ENCODE data around the gene PNLDC1.

DNA sequence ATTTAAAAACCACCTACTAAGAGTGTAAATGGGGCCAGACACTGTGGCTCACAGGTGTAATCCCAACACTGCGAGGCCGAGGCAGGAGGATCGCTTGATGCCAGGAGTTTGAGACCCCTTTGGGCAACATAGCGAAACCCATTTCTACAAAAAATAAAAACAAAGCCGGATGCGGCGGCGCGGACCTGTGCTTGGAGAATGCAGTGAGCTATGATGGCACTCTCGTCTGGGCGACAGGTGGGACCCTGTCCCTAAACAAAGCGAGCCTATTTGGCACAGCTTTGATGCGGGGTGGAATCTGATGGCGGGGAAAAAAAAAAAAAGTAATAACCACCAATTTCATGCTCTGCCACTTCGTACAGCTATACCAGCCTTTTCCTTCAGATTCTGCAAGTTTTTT lies 11.8 kb upstream of the PNLDC1 start:
- TF ChIP-seq, protein P1, sequence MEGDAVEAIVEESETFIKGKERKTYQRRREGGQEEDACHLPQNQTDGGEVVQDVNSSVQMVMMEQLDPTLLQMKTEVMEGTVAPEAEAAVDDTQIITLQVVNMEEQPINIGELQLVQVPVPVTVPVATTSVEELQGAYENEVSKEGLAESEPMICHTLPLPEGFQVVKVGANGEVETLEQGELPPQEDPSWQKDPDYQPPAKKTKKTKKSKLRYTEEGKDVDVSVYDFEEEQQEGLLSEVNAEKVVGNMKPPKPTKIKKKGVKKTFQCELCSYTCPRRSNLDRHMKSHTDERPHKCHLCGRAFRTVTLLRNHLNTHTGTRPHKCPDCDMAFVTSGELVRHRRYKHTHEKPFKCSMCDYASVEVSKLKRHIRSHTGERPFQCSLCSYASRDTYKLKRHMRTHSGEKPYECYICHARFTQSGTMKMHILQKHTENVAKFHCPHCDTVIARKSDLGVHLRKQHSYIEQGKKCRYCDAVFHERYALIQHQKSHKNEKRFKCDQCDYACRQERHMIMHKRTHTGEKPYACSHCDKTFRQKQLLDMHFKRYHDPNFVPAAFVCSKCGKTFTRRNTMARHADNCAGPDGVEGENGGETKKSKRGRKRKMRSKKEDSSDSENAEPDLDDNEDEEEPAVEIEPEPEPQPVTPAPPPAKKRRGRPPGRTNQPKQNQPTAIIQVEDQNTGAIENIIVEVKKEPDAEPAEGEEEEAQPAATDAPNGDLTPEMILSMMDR (IDR thresholded peaks at IDR 0.05; ENCODE audit: poor library complexity): no peak
- TF ChIP-seq EZH2 (IDR thresholded peaks at IDR 0.05; ENCODE audit: borderline replicate concordance): no peak

All from hepatocyte (in vitro differentiated cells).